HG03139 (cell line): ENCODE results near the gene TNFRSF1A.
"Not testable (repeated sequence)": the region's sequence is repeated elsewhere in the genome, so short reads cannot be mapped to it uniquely, and the experiment has no call there.

Source experiments
- ATAC-seq: cut with Tn5 transposase; IDR thresholded peaks from one replicate; pipeline ENCODE4 v1.9.1; 2021; ENCODE audit not compliant: unreplicated experiment

The TNFRSF1A gene

GRCh38 chr12:6358881-6359280, 17.0 kb upstream of the TNFRSF1A start:
- ATAC-seq, result no peak

- no peak for ATAC-seq
Observed at GRCh38 chr12:6356374-6356820, 14.5 kb upstream of the TNFRSF1A start.

GRCh38 chr12:6355491-6356373, 13.9 kb upstream of the TNFRSF1A start:
- no peak for ATAC-seq

GRCh38 chr12:6354495-6355393, 12.9 kb upstream of the TNFRSF1A start:
- no peak for ATAC-seq

GRCh38 chr12:6352193-6353173, 10.6 kb upstream of the TNFRSF1A start:
- ATAC-seq, result no peak

- ATAC-seq, result no peak
Observed at GRCh38 chr12:6351622-6352021, 9.7 kb upstream of the TNFRSF1A start.

- no peak for ATAC-seq
Observed at GRCh38 chr12:6347367-6348338, 5.8 kb upstream of the TNFRSF1A start.

- no peak for ATAC-seq
Observed at GRCh38 chr12:6346942-6347341, 5.1 kb upstream of the TNFRSF1A start.

GRCh38 chr12:6346235-6346832, 4.5 kb upstream of the TNFRSF1A start:
- no peak for ATAC-seq

- ATAC-seq, result no peak
Observed at GRCh38 chr12:6345319-6346091, 3.6 kb upstream of the TNFRSF1A start.

- not testable (repeated sequence) for ATAC-seq
Observed at GRCh38 chr12:6344101-6344660, 2.3 kb upstream of the TNFRSF1A start.

GRCh38 chr12:6343518-6343917, 1.6 kb upstream of the TNFRSF1A start:
- no peak for ATAC-seq

- ATAC-seq, result no peak
Observed at GRCh38 chr12:6342140-6342889, 439 bp upstream of the TNFRSF1A start.

- ATAC-seq, result no peak
Observed at GRCh38 chr12:6340745-6341416, 995 bp downstream of the TNFRSF1A start.

GRCh38 chr12:6340032-6340638, 1.7 kb downstream of the TNFRSF1A start:
- ATAC-seq, result no peak

- ATAC-seq, result no peak
Observed at GRCh38 chr12:6338955-6339354, 2.9 kb downstream of the TNFRSF1A start.
